PFSK-1 (cell line): Measurements from ENCODE around the gene CLASP1.

Experiments used
- FOXP2 ChIP-seq: optimal IDR thresholded peaks from 2 replicates; pipeline ENCODE3; 2011; ENCODE audit warnings: borderline replicate concordance, control low read depth, inconsistent platforms; ENCODE audit not compliant: insufficient read depth; ENCODE audit errors: extremely low read length, extremely low read depth
- POLR2AphosphoS5 ChIP-seq: IDR thresholded peaks from 2 replicates; pipeline ENCODE4 v1.6.1; 2012; ENCODE audit warnings: low read depth, mild to moderate bottlenecking, control low read depth, low read length, moderate library complexity
- REST ChIP-seq, 2 experiments: IDR thresholded peaks; 2 replicates each; pipeline versions ENCODE4 v1.6.1 to v1.8.0; 2011 to 2012; ENCODE audit warnings: low read depth in 2 of 2, low read length in 2 of 2, control low read depth in 1 of 2, inconsistent platforms in 1 of 2, mild to moderate bottlenecking in 1 of 2, moderate library complexity in 1 of 2; ENCODE audit not compliant: insufficient read depth in 1 of 2
- SIN3A ChIP-seq: IDR thresholded peaks from 2 replicates; pipeline ENCODE4 v1.6.1; 2012; ENCODE audit warnings: mild to moderate bottlenecking, low read length, moderate library complexity, borderline replicate concordance; ENCODE audit not compliant: insufficient read depth
- TAF1 ChIP-seq: IDR thresholded peaks from 2 replicates; pipeline ENCODE4 v1.6.1; 2012; ENCODE audit warnings: low read length, control low read depth, borderline replicate concordance; ENCODE audit not compliant: insufficient read depth

CLASP1 gene

GRCh38 chr2:121431214-121431613, 218.0 kb downstream of the CLASP1 start:
- TF ChIP-seq SIN3A (no peak), FOXP2 (no peak), REST (IDR thresholded peaks at IDR 0.05; ENCODE audit: insufficient read depth in 1 of 2, low read depth in 2 of 2, low read length in 2 of 2) (no peak), POLR2AphosphoS5 (no peak), TAF1 (no peak)

GRCh38 chr2:121429927-121430520, 219.2 kb downstream of the CLASP1 start:
- TF ChIP-seq POLR2AphosphoS5 (no peak), TAF1 (no peak), SIN3A (no peak), FOXP2 (no peak), REST (IDR thresholded peaks at IDR 0.05; ENCODE audit: insufficient read depth in 1 of 2, low read depth in 2 of 2, low read length in 2 of 2) (no peak)

GRCh38 chr2:121429119-121429903, 220.0 kb downstream of the CLASP1 start:
- TF ChIP-seq FOXP2, result no peak
- TF ChIP-seq POLR2AphosphoS5, result no peak
- TF ChIP-seq SIN3A, result no peak
- TF ChIP-seq TAF1, result no peak

- no peak for TF ChIP-seq SIN3A
- no peak for TF ChIP-seq TAF1
- no peak for TF ChIP-seq POLR2AphosphoS5
- TF ChIP-seq FOXP2, result no peak
- no peak for TF ChIP-seq REST (IDR thresholded peaks at IDR 0.05; ENCODE audit: insufficient read depth in 1 of 2, low read depth in 2 of 2, low read length in 2 of 2)
Measured at GRCh38 chr2:121427187-121427689, 222.0 kb downstream of the CLASP1 start.

- no peak for TF ChIP-seq FOXP2
Measured at GRCh38 chr2:121420486-121420885, 228.8 kb downstream of the CLASP1 start.

- no peak for TF ChIP-seq POLR2AphosphoS5
- TF ChIP-seq FOXP2, result no peak
- no peak for TF ChIP-seq SIN3A
- no peak for TF ChIP-seq TAF1
- TF ChIP-seq REST (IDR thresholded peaks at IDR 0.05; ENCODE audit: insufficient read depth in 1 of 2, low read depth in 2 of 2, low read length in 2 of 2), result no peak
Measured at GRCh38 chr2:121419081-121419699, 230.1 kb downstream of the CLASP1 start.
